Gastrocnemius medialis (tissue), 4 donors: Measurements from ENCODE around the gene HTR3A.

Experiments
- POLR2A ChIP-seq, 2 donors: fragments of 450-650 bp; IDR thresholded peaks; one replicate each; pipeline ENCODE4 v1.6.1; 2017; ENCODE audit warnings: antibody characterized with exemption in 2 of 2, mild to moderate bottlenecking in 2 of 2, moderate library complexity in 2 of 2
- TF ChIP-seq, protein P1 (sequence below), 5 experiments: fragments of 450-650 bp in 3 of 5; fragments of 200-600 bp in 2 of 5; sonication (generic) in 2 of 5; IDR thresholded peaks in 4 of 5; conservative IDR thresholded peaks in 1 of 5; 1 replicate in 4 of 5; 2 replicates in 1 of 5; pipeline ENCODE4 v1.5.1; 2016 to 2019; ENCODE audit warnings: antibody characterized with exemption in 5 of 5, mild to moderate bottlenecking in 3 of 5, moderate library complexity in 3 of 5

- no peak for TF ChIP-seq POLR2A (IDR thresholded peaks at IDR 0.05)
- TF ChIP-seq, protein P1, sequence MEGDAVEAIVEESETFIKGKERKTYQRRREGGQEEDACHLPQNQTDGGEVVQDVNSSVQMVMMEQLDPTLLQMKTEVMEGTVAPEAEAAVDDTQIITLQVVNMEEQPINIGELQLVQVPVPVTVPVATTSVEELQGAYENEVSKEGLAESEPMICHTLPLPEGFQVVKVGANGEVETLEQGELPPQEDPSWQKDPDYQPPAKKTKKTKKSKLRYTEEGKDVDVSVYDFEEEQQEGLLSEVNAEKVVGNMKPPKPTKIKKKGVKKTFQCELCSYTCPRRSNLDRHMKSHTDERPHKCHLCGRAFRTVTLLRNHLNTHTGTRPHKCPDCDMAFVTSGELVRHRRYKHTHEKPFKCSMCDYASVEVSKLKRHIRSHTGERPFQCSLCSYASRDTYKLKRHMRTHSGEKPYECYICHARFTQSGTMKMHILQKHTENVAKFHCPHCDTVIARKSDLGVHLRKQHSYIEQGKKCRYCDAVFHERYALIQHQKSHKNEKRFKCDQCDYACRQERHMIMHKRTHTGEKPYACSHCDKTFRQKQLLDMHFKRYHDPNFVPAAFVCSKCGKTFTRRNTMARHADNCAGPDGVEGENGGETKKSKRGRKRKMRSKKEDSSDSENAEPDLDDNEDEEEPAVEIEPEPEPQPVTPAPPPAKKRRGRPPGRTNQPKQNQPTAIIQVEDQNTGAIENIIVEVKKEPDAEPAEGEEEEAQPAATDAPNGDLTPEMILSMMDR (IDR thresholded peaks at IDR 0.05 in 4 of 5, conservative IDR thresholded peaks at IDR 0.05 in 1 of 5) = no peak
Measured at GRCh38 chr11:113997473-113997872, 22.6 kb downstream of the HTR3A start.
